Measurements from ENCODE around the gene AKAP9.
"Not testable (repeated sequence)": the region's sequence is repeated elsewhere in the genome, so short reads cannot be mapped to it uniquely, and the experiment has no call there.

Gene AKAP9

GRCh38 chr7:92058040-92058439 is 117.4 kb downstream of the AKAP9 start:
- Histone ChIP-seq H3K9me3 (ENCODE audit: control insufficient read depth, insufficient read depth, low read length) (no peaks in the 10 kb centered on the region), H3K9ac (ENCODE audit: low read depth, low read length) (no peak overlapping the region), H3K36me3 (ENCODE audit: control insufficient read depth, insufficient read depth, low read length) (peaks cover 16% of the 10 kb centered on the region), H3K4me1 (ENCODE audit: control insufficient read depth, insufficient read depth, low read length) (peaks cover 7% of the 10 kb centered on the region; the same call in 1 of the 2 replicates), H3K4me3 (ENCODE audit: low read depth, low read length) (no peak overlapping the region), H3K27ac (ENCODE audit: low read depth, low read length) (no peak overlapping the region), H3K27me3 (ENCODE audit: control insufficient read depth, insufficient read depth, low read length) (no peaks in the 10 kb centered on the region)

- Histone ChIP-seq H3K9ac (ENCODE audit: low read depth, low read length) (no peak overlapping the region), H3K4me3 (ENCODE audit: low read depth, low read length) (no peak overlapping the region), H3K9me3 (ENCODE audit: control insufficient read depth, insufficient read depth, low read length) (no peaks in the 10 kb centered on the region), H3K27me3 (ENCODE audit: control insufficient read depth, insufficient read depth, low read length) (no peaks in the 10 kb centered on the region), H3K36me3 (ENCODE audit: control insufficient read depth, insufficient read depth, low read length) (peaks cover 15% of the 10 kb centered on the region; the same call in 1 of the 2 replicates), H3K4me1 (ENCODE audit: control insufficient read depth, insufficient read depth, low read length) (peaks cover 7% of the 10 kb centered on the region; the same call in 1 of the 2 replicates), H3K27ac (ENCODE audit: low read depth, low read length) (no peak overlapping the region)
Observed at GRCh38 chr7:92058899-92059298, 118.2 kb downstream of the AKAP9 start.

GRCh38 chr7:92061154-92061553 is 120.5 kb downstream of the AKAP9 start:
- no peaks in the 10 kb centered on the region for H3K9me3 ChIP-seq (ENCODE audit: control insufficient read depth, insufficient read depth, low read length)
- H3K4me3 ChIP-seq (ENCODE audit: low read depth, low read length), result no peak overlapping the region
- H3K36me3 ChIP-seq (ENCODE audit: control insufficient read depth, insufficient read depth, low read length), result peaks cover 18% of the 10 kb centered on the region; the same call in 1 of the 2 replicates
- H3K9ac ChIP-seq (ENCODE audit: low read depth, low read length), result no peak overlapping the region
- H3K4me1 ChIP-seq (ENCODE audit: control insufficient read depth, insufficient read depth, low read length), result peaks cover 7% of the 10 kb centered on the region; the same call in 1 of the 2 replicates
- no peaks in the 10 kb centered on the region for H3K27me3 ChIP-seq (ENCODE audit: control insufficient read depth, insufficient read depth, low read length)
- no peak overlapping the region for H3K27ac ChIP-seq (ENCODE audit: low read depth, low read length)

DNA sequence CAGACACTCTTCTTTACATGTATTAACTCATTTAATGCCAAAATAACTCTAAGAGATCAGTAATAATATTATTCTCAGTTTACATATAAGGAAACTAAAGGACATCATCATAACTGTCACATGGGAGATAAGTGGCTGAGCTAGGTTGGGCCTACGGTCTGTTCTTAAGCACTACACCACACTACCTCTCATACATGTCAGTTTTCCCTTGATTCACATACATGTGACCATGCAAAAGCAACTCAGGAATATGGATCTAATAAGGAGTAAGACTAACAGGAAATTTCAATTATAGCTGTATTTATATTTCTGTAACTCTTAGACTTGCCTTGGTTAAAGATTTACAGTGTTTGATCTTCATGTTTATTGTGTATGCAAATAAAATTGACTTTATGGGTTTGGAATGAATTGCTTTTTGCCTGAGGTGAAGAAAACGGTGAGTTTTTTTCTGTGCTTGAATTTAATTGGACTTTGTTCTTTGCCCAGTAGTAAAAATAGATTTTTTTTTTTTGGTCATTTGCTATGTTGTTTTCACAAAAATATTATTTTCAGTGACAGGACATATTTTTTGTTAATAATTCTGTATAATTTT is 123.9 kb downstream of the AKAP9 start:
- no peaks in the 10 kb centered on the region for H3K9me3 ChIP-seq (ENCODE audit: control insufficient read depth, insufficient read depth, low read length)
- no peaks in the 10 kb centered on the region for H3K27me3 ChIP-seq (ENCODE audit: control insufficient read depth, insufficient read depth, low read length)
- H3K4me3 ChIP-seq (ENCODE audit: low read depth, low read length), result no peak overlapping the region
- no peaks in the 10 kb centered on the region for H3K4me1 ChIP-seq (ENCODE audit: control insufficient read depth, insufficient read depth, low read length)
- no peak overlapping the region for H3K27ac ChIP-seq (ENCODE audit: low read depth, low read length)
- peaks cover 34% of the 10 kb centered on the region for H3K36me3 ChIP-seq (ENCODE audit: control insufficient read depth, insufficient read depth, low read length)
- H3K9ac ChIP-seq (ENCODE audit: low read depth, low read length), result no peak overlapping the region

DNA sequence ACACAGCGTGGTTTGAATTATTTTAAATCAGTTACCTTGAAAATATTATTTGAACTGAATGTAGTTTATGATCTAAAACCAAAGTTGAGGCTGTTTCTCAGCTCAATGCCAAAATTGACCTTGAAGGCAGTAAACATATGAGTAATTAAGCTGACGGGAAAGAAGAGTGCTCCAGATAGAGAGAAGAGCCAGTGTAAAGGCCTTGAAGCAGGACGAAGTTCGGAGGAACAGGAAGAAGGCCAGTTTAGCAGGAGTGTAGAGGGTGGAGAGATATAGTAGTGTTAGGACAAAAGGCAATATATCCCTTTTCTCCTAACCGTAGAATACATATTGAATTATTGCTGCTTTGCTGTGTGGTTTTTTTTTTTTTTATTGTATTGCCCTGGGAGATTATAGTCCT is 130.4 kb downstream of the AKAP9 start:
- peaks cover 32% of the 10 kb centered on the region for H3K36me3 ChIP-seq (ENCODE audit: control insufficient read depth, insufficient read depth, low read length)
- H3K27ac ChIP-seq (ENCODE audit: low read depth, low read length), result no peak overlapping the region

DNA sequence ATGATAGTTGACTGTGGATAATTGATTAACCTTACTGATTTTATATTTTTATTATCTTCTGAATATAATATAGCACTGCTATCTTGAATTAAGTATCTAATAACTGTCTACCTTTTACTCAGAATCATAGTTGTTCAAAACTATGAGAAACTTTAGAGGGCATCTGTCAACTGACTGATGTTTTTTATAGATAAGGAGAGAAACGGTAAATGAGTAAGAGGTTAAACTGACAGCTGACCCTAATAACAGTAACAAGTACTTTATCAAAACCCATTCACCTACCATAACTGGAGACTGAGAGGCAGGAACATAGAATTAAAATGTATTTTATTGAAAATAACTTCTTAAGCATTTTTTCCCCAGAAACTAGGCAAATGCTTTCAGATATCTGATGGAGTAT is 131.5 kb downstream of the AKAP9 start:
- no peak overlapping the region for H3K4me3 ChIP-seq (ENCODE audit: low read depth, low read length)
- H3K27me3 ChIP-seq (ENCODE audit: control insufficient read depth, insufficient read depth, low read length), result no peaks in the 10 kb centered on the region
- H3K4me1 ChIP-seq (ENCODE audit: control insufficient read depth, insufficient read depth, low read length), result no peaks in the 10 kb centered on the region
- no peak overlapping the region for H3K9ac ChIP-seq (ENCODE audit: low read depth, low read length)
- H3K27ac ChIP-seq (ENCODE audit: low read depth, low read length), result no peak overlapping the region
- H3K36me3 ChIP-seq (ENCODE audit: control insufficient read depth, insufficient read depth, low read length), result peaks cover 23% of the 10 kb centered on the region
- H3K9me3 ChIP-seq (ENCODE audit: control insufficient read depth, insufficient read depth, low read length), result no peaks in the 10 kb centered on the region

More for the DNA sequence above, 130.4 kb downstream of the AKAP9 start:
- no peak overlapping the region for H3K9ac ChIP-seq (ENCODE audit: low read depth, low read length)
- H3K4me1 ChIP-seq (ENCODE audit: control insufficient read depth, insufficient read depth, low read length), result no peaks in the 10 kb centered on the region
- H3K9me3 ChIP-seq (ENCODE audit: control insufficient read depth, insufficient read depth, low read length), result no peaks in the 10 kb centered on the region
- no peaks in the 10 kb centered on the region for H3K27me3 ChIP-seq (ENCODE audit: control insufficient read depth, insufficient read depth, low read length)
- no peak overlapping the region for H3K4me3 ChIP-seq (ENCODE audit: low read depth, low read length)

DNA sequence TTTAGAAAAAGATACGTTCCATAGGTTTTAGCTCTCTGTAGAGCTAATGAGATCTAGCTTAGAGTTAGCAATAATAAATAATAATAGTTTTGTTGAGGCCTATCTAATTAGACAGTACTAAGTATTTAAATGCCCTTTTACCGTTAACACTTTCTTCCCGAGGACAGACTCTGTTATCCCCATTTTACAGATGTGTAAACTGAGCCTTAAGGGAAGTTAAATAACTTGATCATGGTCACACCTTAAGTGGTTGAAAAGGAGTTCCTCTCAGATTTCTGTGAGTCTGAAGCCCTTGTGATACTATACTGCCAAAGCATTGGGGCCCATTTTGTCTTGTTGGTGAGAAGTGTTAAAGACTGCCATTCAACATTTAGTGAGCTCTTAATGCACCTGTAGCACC is 132.0 kb downstream of the AKAP9 start:
- Histone ChIP-seq H3K9ac (ENCODE audit: low read depth, low read length) (no peak overlapping the region), H3K27ac (ENCODE audit: low read depth, low read length) (no peak overlapping the region), H3K4me1 (ENCODE audit: control insufficient read depth, insufficient read depth, low read length) (no peaks in the 10 kb centered on the region), H3K36me3 (ENCODE audit: control insufficient read depth, insufficient read depth, low read length) (peaks cover 23% of the 10 kb centered on the region), H3K9me3 (ENCODE audit: control insufficient read depth, insufficient read depth, low read length) (no peaks in the 10 kb centered on the region), H3K27me3 (ENCODE audit: control insufficient read depth, insufficient read depth, low read length) (no peaks in the 10 kb centered on the region), H3K4me3 (ENCODE audit: low read depth, low read length) (no peak overlapping the region)

DNA sequence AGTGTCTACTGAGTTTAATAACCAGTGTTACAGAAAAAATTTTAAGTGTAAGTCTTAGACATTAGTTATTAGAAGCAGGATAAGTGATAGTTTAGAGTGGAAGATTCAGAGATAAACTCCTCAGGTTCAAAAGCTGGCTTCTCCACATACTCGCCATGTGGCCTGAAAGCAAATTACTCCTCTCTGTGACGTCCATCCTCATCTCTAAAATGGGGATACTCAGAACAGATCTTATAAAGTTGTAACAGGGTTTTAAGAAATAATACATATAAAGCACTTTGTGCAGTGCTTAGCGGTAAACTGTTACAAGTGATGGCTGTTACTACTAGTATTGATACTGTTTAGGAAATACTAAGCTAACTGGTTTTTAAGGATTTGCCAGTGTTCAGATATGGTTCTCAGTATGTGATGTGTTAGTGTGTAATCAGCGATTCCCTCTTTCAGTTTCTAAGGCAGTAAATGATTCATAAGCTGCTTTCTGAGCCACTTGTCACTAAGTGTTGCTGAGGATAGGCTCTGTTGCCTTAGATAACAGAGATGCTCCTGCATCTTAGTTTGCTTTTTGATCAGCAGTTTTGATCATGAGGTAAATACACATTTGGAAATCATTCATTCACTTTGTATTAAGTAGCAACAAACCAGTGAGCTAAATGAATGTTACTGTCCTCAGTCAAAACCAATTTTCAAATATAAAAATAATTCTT is 134.9 kb downstream of the AKAP9 start:
- H3K27ac ChIP-seq (ENCODE audit: low read depth, low read length), result no peak overlapping the region
- H3K9ac ChIP-seq (ENCODE audit: low read depth, low read length), result no peak overlapping the region
- peaks cover 33% of the 10 kb centered on the region for H3K36me3 ChIP-seq (ENCODE audit: control insufficient read depth, insufficient read depth, low read length)
- H3K4me3 ChIP-seq (ENCODE audit: low read depth, low read length), result no peak overlapping the region
- no peaks in the 10 kb centered on the region for H3K9me3 ChIP-seq (ENCODE audit: control insufficient read depth, insufficient read depth, low read length)
- no peaks in the 10 kb centered on the region for H3K27me3 ChIP-seq (ENCODE audit: control insufficient read depth, insufficient read depth, low read length)
- no peaks in the 10 kb centered on the region for H3K4me1 ChIP-seq (ENCODE audit: control insufficient read depth, insufficient read depth, low read length)

DNA sequence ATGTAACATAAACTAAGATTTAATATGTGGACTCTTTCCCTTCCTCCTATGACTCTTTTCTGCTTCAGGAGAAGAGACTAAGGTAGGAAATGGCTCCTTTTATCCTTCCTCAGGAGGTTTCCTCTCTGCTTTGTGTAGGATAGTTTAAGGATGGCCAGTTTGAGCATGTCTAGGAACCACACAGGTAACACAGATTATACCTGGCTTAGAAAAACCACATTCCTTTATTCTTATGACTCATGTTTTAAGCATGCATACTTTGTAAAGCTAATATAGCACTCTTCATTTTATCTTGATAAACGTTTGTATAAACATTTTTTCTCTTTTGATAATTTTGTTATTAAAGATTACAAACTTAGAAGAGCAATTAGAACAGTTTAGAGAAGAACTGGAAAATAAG is 135.8 kb downstream of the AKAP9 start:
- H3K4me3 ChIP-seq (ENCODE audit: low read depth, low read length), result no peak overlapping the region
- H3K27ac ChIP-seq (ENCODE audit: low read depth, low read length), result no peak overlapping the region
- no peaks in the 10 kb centered on the region for H3K4me1 ChIP-seq (ENCODE audit: control insufficient read depth, insufficient read depth, low read length)
- no peak overlapping the region for H3K9ac ChIP-seq (ENCODE audit: low read depth, low read length)
- H3K36me3 ChIP-seq (ENCODE audit: control insufficient read depth, insufficient read depth, low read length), result peaks cover 32% of the 10 kb centered on the region
- H3K27me3 ChIP-seq (ENCODE audit: control insufficient read depth, insufficient read depth, low read length), result no peaks in the 10 kb centered on the region
- H3K9me3 ChIP-seq (ENCODE audit: control insufficient read depth, insufficient read depth, low read length), result no peaks in the 10 kb centered on the region

GRCh38 chr7:92083922-92084321 is 143.3 kb downstream of the AKAP9 start:
- H3K4me3 ChIP-seq (ENCODE audit: low read depth, low read length), result not testable (repeated sequence)

GRCh38 chr7:92088266-92088665 is 147.6 kb downstream of the AKAP9 start:
- no peak overlapping the region for H3K4me3 ChIP-seq (ENCODE audit: low read depth, low read length)

More at GRCh38 chr7:92083922-92084321, 143.3 kb downstream of the AKAP9 start:
- not testable (repeated sequence) for H3K4me1 ChIP-seq (ENCODE audit: control insufficient read depth, insufficient read depth, low read length); H3K27ac ChIP-seq (ENCODE audit: low read depth, low read length); H3K9me3 ChIP-seq (ENCODE audit: control insufficient read depth, insufficient read depth, low read length); H3K9ac ChIP-seq (ENCODE audit: low read depth, low read length); H3K27me3 ChIP-seq (ENCODE audit: control insufficient read depth, insufficient read depth, low read length)
- H3K36me3 ChIP-seq (ENCODE audit: control insufficient read depth, insufficient read depth, low read length), result peaks cover 78% of the 10 kb centered on the region

More at GRCh38 chr7:92088266-92088665, 147.6 kb downstream of the AKAP9 start:
- Histone ChIP-seq H3K27me3 (ENCODE audit: control insufficient read depth, insufficient read depth, low read length) (no peaks in the 10 kb centered on the region), H3K9ac (ENCODE audit: low read depth, low read length) (no peak overlapping the region), H3K4me1 (ENCODE audit: control insufficient read depth, insufficient read depth, low read length) (no peaks in the 10 kb centered on the region), H3K9me3 (ENCODE audit: control insufficient read depth, insufficient read depth, low read length) (no peaks in the 10 kb centered on the region), H3K36me3 (ENCODE audit: control insufficient read depth, insufficient read depth, low read length) (peaks cover 73% of the 10 kb centered on the region), H3K27ac (ENCODE audit: low read depth, low read length) (no peak overlapping the region)
